T-cell (primary cell): ENCODE measurements around the gene RIPOR3. TPM values are rescaled to one million over a fixed set of nuclear protein-coding genes. Genes with fewer than 3 reads are reported as not detected.

Source experiments
- ATAC-seq, 4 experiments: fragments of 200-7000 bp in 3 of 4; fragments of 150-1000 bp in 1 of 4; cut with Tn5 transposase; replicated peaks in 1 of 4; 1 replicate in 3 of 4; 2 replicates in 1 of 4; pipeline ENCODE4 v1.10.0; 2021; ENCODE audit warnings: moderate library complexity in 3 of 4, mild to moderate bottlenecking in 2 of 4, moderate number of reproducible peaks in 1 of 4
- CTCF ChIA-PET, 2 donors: fragments of 300-600 bp; sonication (Branson Sonifier 250); formaldehyde crosslinking; loops; one replicate each; lab custom pipeline; 2022; ENCODE audit warnings: antibody characterized with exemption in 2 of 2; lab: Charles Lee
- POLR2A ChIA-PET, 2 donors: fragments of 300-600 bp; sonication (Branson Sonifier 250); formaldehyde crosslinking; loops; one replicate each; lab custom pipeline; 2022; ENCODE audit warnings: antibody characterized with exemption in 2 of 2; lab: Charles Lee
- DNase-seq, 35 experiments: peaks; one replicate each; pipeline versions ENCODE4 v3.0.0 to v3.0.0-alpha.2; 2013 to 2023
- H3K27ac ChIP-seq: one replicate; pipeline ENCODE4 v1.5.1; 2013; ENCODE audit warnings: low read length
- H3K27me3 ChIP-seq, 2 experiments: replicated peaks in 1 of 2; 1 replicate in 1 of 2; 2 replicates in 1 of 2; pipeline versions ENCODE4 v1.6.1 to v1.7.0; 2013; ENCODE audit warnings: low read length in 1 of 2, mixed read lengths in 1 of 2; ENCODE audit not compliant: control insufficient read depth in 2 of 2, insufficient read depth in 2 of 2; ENCODE audit errors: extremely low read depth in 1 of 2
- H3K36me3 ChIP-seq, 2 donors: 1 replicate in 1 of 2; 2 replicates in 1 of 2; pipeline versions ENCODE4 v1.6.1 to v1.7.0; 2013; ENCODE audit warnings: low read length in 1 of 2; ENCODE audit not compliant: control insufficient read depth in 2 of 2, insufficient read depth in 1 of 2; ENCODE audit errors: extremely low read depth in 1 of 2
- H3K4me1 ChIP-seq, 2 experiments: 1 replicate in 1 of 2; 2 replicates in 1 of 2; pipeline versions ENCODE4 v1.6.1 to v1.7.0; 2013; ENCODE audit warnings: low read length in 2 of 2, mixed read lengths in 1 of 2; ENCODE audit not compliant: insufficient read depth in 2 of 2, control insufficient read depth in 1 of 2; ENCODE audit errors: extremely low read depth in 1 of 2
- H3K4me3 ChIP-seq, 2 donors: 1 replicate in 1 of 2; 2 replicates in 1 of 2; pipeline versions ENCODE4 v1.5.1 to v1.7.0; 2013; ENCODE audit warnings: mild to moderate bottlenecking in 2 of 2, low read length in 1 of 2, moderate library complexity in 1 of 2; ENCODE audit not compliant: control insufficient read depth in 1 of 2; ENCODE audit errors: extremely low read depth in 1 of 2
- H3K9me3 ChIP-seq: 2 replicates; pipeline ENCODE4 v1.7.0; 2013
- H3K27ac Mint-ChIP-seq, 2 donors: one replicate each; pipeline ENCODE4 v1.8.0; 2020 to 2021; ENCODE audit warnings: mild to moderate bottlenecking in 2 of 2, mixed read lengths in 2 of 2
- H3K27me3 Mint-ChIP-seq, 2 donors: one replicate each; pipeline ENCODE4 v1.8.0; 2021 to 2022; ENCODE audit warnings: mixed read lengths in 2 of 2
- H3K36me3 Mint-ChIP-seq: one replicate; pipeline ENCODE4 v1.8.0; 2021; ENCODE audit warnings: mixed read lengths
- H3K4me1 Mint-ChIP-seq, 3 donors: one replicate each; pipeline ENCODE4 v1.8.0; 2020 to 2022; ENCODE audit warnings: mixed read lengths in 3 of 3, mild to moderate bottlenecking in 1 of 3
- H3K4me3 Mint-ChIP-seq, 3 donors: one replicate each; pipeline ENCODE4 v1.8.0; 2020 to 2022; ENCODE audit warnings: mild to moderate bottlenecking in 3 of 3, mixed read lengths in 3 of 3, moderate library complexity in 3 of 3
- H3K9me3 Mint-ChIP-seq, 3 donors: one replicate each; pipeline ENCODE4 v1.8.0; 2020 to 2022; ENCODE audit warnings: mixed read lengths in 3 of 3
- WGBS: methylation state at CpG from one replicate; pipeline ENCODE4 v1.1.5; 2013; ENCODE audit warnings: missing lambda C conversion rate; ENCODE audit not compliant: insufficient coverage; 5-methylcytosine and 5-hydroxymethylcytosine counted together
- total RNA-seq, 35 experiments: library from RNA in 6 of 35; stranded (reverse) in 6 of 35; fragments of 120-200 nt in 1 of 35; gene quantifications; one replicate each; pipeline versions ENCODE4 v1.2.1 to v1.2.4 and lab custom pipeline; 2013 to 2026

Gene RIPOR3
- total RNA-seq, 5 donors from 2014 or later (not counting 1 experiment from before 2014, with no cell fraction given): 0.25 to 0.88 (median 0.42) TPM

GRCh38 chr20:50562262-50562701 is 129.1 kb downstream of the RIPOR3 start:
- ATAC-seq (no peak), DNase-seq (no peak)
- Histone ChIP-seq H3K4me1 (peaks cover 0 to 21% of the 10 kb centered on the region in 2 experiments), H3K27me3 (no peaks in the 10 kb centered on the region), H3K27ac (no peak overlapping the region), H3K4me3 (no peak overlapping the region), H3K9me3 (no peaks in the 10 kb centered on the region), H3K36me3 (peaks cover 0 to 57% of the 10 kb centered on the region in 2 donors)
- ChIA-PET CTCF (interaction anchor here in 1 of 2 donors (1.0 kb wide), 1 partner anchor 8 kb away, joined by 3 read pairs; no protein-coding TSS in a partner anchor), POLR2A (no interaction called here)
- WGBS: 90% methylated on average over 6 of the region's 7 CpGs
- peak overlapping the region in 1 of 2 donors; percentile 74 for H3K27ac Mint-ChIP-seq
- peaks cover 53 to 78% (median 71%) of the 10 kb centered on the region in 3 donors for H3K4me1 Mint-ChIP-seq
- H3K36me3 Mint-ChIP-seq: peaks cover 49% of the 10 kb centered on the region
- H3K27me3 Mint-ChIP-seq: no peaks in the 10 kb centered on the region
- H3K4me3 Mint-ChIP-seq: no peak overlapping the region
- no peaks in the 10 kb centered on the region for H3K9me3 Mint-ChIP-seq

GRCh38 chr20:50561379-50562078 is 129.8 kb downstream of the RIPOR3 start:
- Histone ChIP-seq H3K4me3 (no peak overlapping the region), H3K4me1 (peaks cover 0 to 21% of the 10 kb centered on the region in 2 experiments), H3K9me3 (no peaks in the 10 kb centered on the region), H3K27ac (no peak overlapping the region), H3K36me3 (peaks cover 0 to 55% of the 10 kb centered on the region in 2 donors), H3K27me3 (no peaks in the 10 kb centered on the region)
- ChIA-PET CTCF (interaction anchor here (0.6 kb wide), 2 partner anchors 14 to 57 kb away, joined by 3 to 4 read pairs; no protein-coding TSS in a partner anchor), POLR2A (no interaction called here)
- DNase-seq (peak in 1 of 35 experiments; percentile 13), ATAC-seq (peak in 3 of 4 experiments; percentile 43 to 79 (median 57))
- peak overlapping the region in 2 of 3 donors; percentile 38 to 44 for H3K4me3 Mint-ChIP-seq
- 32% methylated on average over 12 of the region's 17 CpGs for WGBS
- H3K4me1 Mint-ChIP-seq: peaks cover 49 to 77% (median 69%) of the 10 kb centered on the region in 3 donors
- no peaks in the 10 kb centered on the region for H3K9me3 Mint-ChIP-seq
- peak overlapping the region; percentile 74 to 87 for H3K27ac Mint-ChIP-seq
- H3K36me3 Mint-ChIP-seq: peaks cover 44% of the 10 kb centered on the region
- H3K27me3 Mint-ChIP-seq: no peaks in the 10 kb centered on the region

GRCh38 chr20:50560867-50561266 is 130.5 kb downstream of the RIPOR3 start:
- no peak overlapping the region for H3K4me3 ChIP-seq
- POLR2A ChIA-PET: no interaction called here
- H3K27ac Mint-ChIP-seq: peak overlapping the region; percentile 74 to 87
- no peaks in the 10 kb centered on the region for H3K27me3 Mint-ChIP-seq
- H3K9me3 ChIP-seq: no peaks in the 10 kb centered on the region
- ATAC-seq: no peak
- H3K4me3 Mint-ChIP-seq: peak overlapping the region in 2 of 3 donors; percentile 38 to 44
- no peak overlapping the region for H3K27ac ChIP-seq
- H3K4me1 Mint-ChIP-seq: peaks cover 52 to 75% (median 73%) of the 10 kb centered on the region in 3 donors
- H3K36me3 Mint-ChIP-seq: peaks cover 40% of the 10 kb centered on the region
- no peak for DNase-seq
- peaks cover 0 to 48% of the 10 kb centered on the region in 2 donors for H3K36me3 ChIP-seq
- peaks cover 0 to 21% of the 10 kb centered on the region in 2 experiments for H3K4me1 ChIP-seq
- H3K9me3 Mint-ChIP-seq: no peaks in the 10 kb centered on the region
- WGBS: 58% methylated on average over 3 of the region's 5 CpGs
- CTCF ChIA-PET: interaction anchor here (0.6 kb wide), 2 partner anchors 13 to 56 kb away, joined by 3 to 4 read pairs; no protein-coding TSS in a partner anchor
- no peaks in the 10 kb centered on the region for H3K27me3 ChIP-seq

GRCh38 chr20:50559856-50560638 is 131.3 kb downstream of the RIPOR3 start:
- peaks cover 38% of the 10 kb centered on the region for H3K36me3 Mint-ChIP-seq
- Histone ChIP-seq H3K27ac (no peak overlapping the region), H3K4me1 (peaks cover 0 to 21% of the 10 kb centered on the region in 2 experiments), H3K9me3 (no peaks in the 10 kb centered on the region), H3K27me3 (no peaks in the 10 kb centered on the region), H3K36me3 (peaks cover 0 to 40% of the 10 kb centered on the region in 2 donors), H3K4me3 (no peak overlapping the region)
- ChIA-PET CTCF (interaction anchor here in 1 of 2 donors (0.7 kb wide), 2 partner anchors 16 to 122 kb away, joined by 3 read pairs; no protein-coding TSS in a partner anchor), POLR2A (interaction anchor here in 1 of 2 donors (0.5 kb wide), 1 partner anchor 27 kb away, joined by 3 read pairs; no protein-coding TSS in a partner anchor)
- no peak overlapping the region for H3K4me3 Mint-ChIP-seq
- peaks cover 54 to 74% (median 74%) of the 10 kb centered on the region in 3 donors for H3K4me1 Mint-ChIP-seq
- WGBS: 94% methylated on average over 3 of the region's 8 CpGs
- peak overlapping the region; percentile 17 to 36 for H3K27ac Mint-ChIP-seq
- no peaks in the 10 kb centered on the region for H3K27me3 Mint-ChIP-seq
- no peak for ATAC-seq
- no peaks in the 10 kb centered on the region for H3K9me3 Mint-ChIP-seq
- DNase-seq: no peak

- DNase-seq: no peak
- Histone ChIP-seq H3K4me1 (peaks cover 0 to 23% of the 10 kb centered on the region in 2 experiments), H3K36me3 (peaks cover 0 to 34% of the 10 kb centered on the region in 2 donors), H3K27ac (no peak overlapping the region), H3K4me3 (no peak overlapping the region), H3K9me3 (no peaks in the 10 kb centered on the region), H3K27me3 (no peaks in the 10 kb centered on the region)
- Mint-ChIP-seq H3K4me3 (no peak overlapping the region), H3K4me1 (peaks cover 51 to 69% (median 67%) of the 10 kb centered on the region in 3 donors), H3K27me3 (no peaks in the 10 kb centered on the region), H3K9me3 (no peaks in the 10 kb centered on the region), H3K27ac (peak overlapping the region in 1 of 2 donors; percentile 17), H3K36me3 (peaks cover 32% of the 10 kb centered on the region)
- CTCF ChIA-PET: interaction anchor here in 1 of 2 donors (0.7 to 0.9 kb wide), 3 partner anchors 17 to 123 kb away, joined by 3 to 6 read pairs (median 3); no protein-coding TSS in a partner anchor
- WGBS: 100% methylated on average over 1 of the region's 6 CpGs
- ATAC-seq: no peak
- POLR2A ChIA-PET: no interaction called here
These were observed 132.2 kb downstream of the RIPOR3 start for GRCh38 chr20:50559149-50559548.
